Measurements from ENCODE around the gene CASP6.

- TF ChIP-seq EZH2 (IDR thresholded peaks at IDR 0.05) (no peak), POLR2AphosphoS5 (IDR thresholded peaks at IDR 0.05; ENCODE audit: borderline replicate concordance, low read depth, low read length) (no peak)
These were observed 31.9 kb downstream of the CASP6 start for GRCh38 chr4:109671350-109671749.

All from SK-N-MC (cell line).